LNCaP clone FGC (cell line): Measurements from ENCODE around the gene ZDHHC9.

Experiments used
- DNase-seq: peaks from one replicate; pipeline ENCODE4 v3.0.0-alpha.2; 2011; ENCODE audit warnings: low read depth
- H3K4me3 ChIP-seq: 2 replicates; pipeline ENCODE4 v1.5.1; 2011; ENCODE audit warnings: mild to moderate bottlenecking, low read depth, low read length, control low read depth
- CTCF ChIP-seq: IDR thresholded peaks from 2 replicates; pipeline ENCODE4 v1.5.1; 2012; ENCODE audit warnings: mild to moderate bottlenecking; ENCODE audit not compliant: control insufficient read depth, insufficient read depth; ENCODE audit errors: extremely low read depth

Gene ZDHHC9

GRCh38 chrX:129781134-129781672 is 62.5 kb downstream of the ZDHHC9 start:
- H3K4me3 ChIP-seq: no peak overlapping the region
- no peak for TF ChIP-seq CTCF
- DNase-seq: no peak

GRCh38 chrX:129780441-129781105 is 63.1 kb downstream of the ZDHHC9 start:
- no peak for TF ChIP-seq CTCF
- no peak for DNase-seq
- no peak overlapping the region for H3K4me3 ChIP-seq

GRCh38 chrX:129779747-129780146 is 63.9 kb downstream of the ZDHHC9 start, which contains the start of gene SASH3:
Gene SASH3 (plus strand): TSS chrX:129779949. CDS start chrX:129780098, 149 bp downstream.
- no peak within 1 kb of the TSS for H3K4me3 ChIP-seq
- TF ChIP-seq CTCF: no peak
- no peak for DNase-seq

GRCh38 chrX:129779086-129779672 is 64.5 kb downstream of the ZDHHC9 start:
- H3K4me3 ChIP-seq: no peak overlapping the region
- no peak for DNase-seq
- no peak for TF ChIP-seq CTCF

- peak; percentile 14 for DNase-seq
- H3K4me3 ChIP-seq: peak overlapping the region; percentile 15; the same call in 1 of the 2 replicates
- no peak for TF ChIP-seq CTCF
Measured at GRCh38 chrX:129777218-129778030, 66.3 kb downstream of the ZDHHC9 start.

GRCh38 chrX:129773649-129774458 is 69.8 kb downstream of the ZDHHC9 start:
- no peak for DNase-seq

More at GRCh38 chrX:129773649-129774458, 69.8 kb downstream of the ZDHHC9 start:
- H3K4me3 ChIP-seq: no peak overlapping the region
- TF ChIP-seq CTCF: no peak
